ENCODE data around the gene ATP6V1A. TPM values are rescaled to one million over a fixed set of nuclear protein-coding genes. Genes with fewer than 3 reads are reported as not detected.
A peak's percentile ranks its signal among the peaks of the same experiment; 100 is the strongest.

Gene ATP6V1A
- total and polyA plus RNA-seq, 7 donors = 15.0 to 34.6 (median 22.2) TPM

DNA sequence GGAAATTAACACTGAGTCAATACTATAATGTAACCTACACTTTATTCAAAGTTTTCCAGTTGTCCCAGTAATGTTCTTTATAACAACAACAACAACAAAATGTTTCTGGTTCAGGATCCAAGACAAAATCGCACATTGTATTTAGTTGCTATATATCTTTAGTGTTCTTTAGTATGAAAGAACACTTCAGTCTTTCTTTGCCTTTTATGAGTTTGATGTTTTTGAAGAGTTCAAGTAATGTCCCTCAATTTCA, 84.2 kb downstream of the ATP6V1A start:
- H3K4me3 ChIP-seq = no peak overlapping the region
- 0% methylated on average over 1 of the region's 1 CpG for WGBS, 2 donors

DNA sequence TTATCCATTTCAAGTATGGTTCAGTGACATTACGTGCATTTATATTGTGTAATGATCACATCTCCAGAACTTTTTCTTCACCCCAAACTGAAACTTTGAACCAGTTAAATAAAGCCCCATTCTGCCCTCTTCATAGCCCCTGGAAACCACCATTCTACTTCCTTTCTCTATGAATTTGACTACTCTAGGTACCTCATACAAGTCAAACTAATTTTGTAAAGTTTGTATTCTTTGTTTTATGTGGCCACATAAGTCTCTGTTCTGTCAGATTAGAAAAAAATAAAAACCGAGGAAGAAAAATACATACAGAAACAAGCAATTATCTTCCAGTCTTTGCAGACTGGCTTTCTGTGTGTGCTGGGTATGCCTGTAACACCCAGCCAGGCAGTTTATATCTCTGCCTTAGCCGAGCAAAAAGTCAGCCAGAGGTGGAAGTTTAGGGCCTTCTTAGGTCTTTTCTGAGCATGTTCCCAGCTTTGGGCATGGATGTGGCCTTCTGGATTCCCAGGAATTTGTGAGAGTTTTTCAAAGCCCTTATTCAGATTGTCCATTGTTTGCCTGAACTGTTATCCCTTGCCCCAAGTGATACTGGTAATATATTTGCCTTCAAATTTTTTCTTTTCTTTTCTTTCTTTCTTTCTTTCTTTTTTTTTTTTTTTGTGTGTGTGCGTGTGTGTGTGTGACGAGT, 85.8 kb downstream of the ATP6V1A start:
- WGBS, 2 donors = 76 to 89% methylated on average over 5 of the region's 5 CpGs
- Histone ChIP-seq H3K4me1 (no peaks in the 10 kb centered on the region), H3K27me3 (no peaks in the 10 kb centered on the region), H3K27ac (no peak overlapping the region), H3K4me3 (no peak overlapping the region), H3K36me3 (no peaks in the 10 kb centered on the region), H3K9me3 (no peaks in the 10 kb centered on the region)
- intact Hi-C loops (cut with DNase I) = no loop called here
- no peak for TF ChIP-seq POLR2AphosphoS5 (IDR thresholded peaks at IDR 0.05)
- TF ChIP-seq EP300 (IDR thresholded peaks at IDR 0.05) = no peak
- TF ChIP-seq, protein P1, sequence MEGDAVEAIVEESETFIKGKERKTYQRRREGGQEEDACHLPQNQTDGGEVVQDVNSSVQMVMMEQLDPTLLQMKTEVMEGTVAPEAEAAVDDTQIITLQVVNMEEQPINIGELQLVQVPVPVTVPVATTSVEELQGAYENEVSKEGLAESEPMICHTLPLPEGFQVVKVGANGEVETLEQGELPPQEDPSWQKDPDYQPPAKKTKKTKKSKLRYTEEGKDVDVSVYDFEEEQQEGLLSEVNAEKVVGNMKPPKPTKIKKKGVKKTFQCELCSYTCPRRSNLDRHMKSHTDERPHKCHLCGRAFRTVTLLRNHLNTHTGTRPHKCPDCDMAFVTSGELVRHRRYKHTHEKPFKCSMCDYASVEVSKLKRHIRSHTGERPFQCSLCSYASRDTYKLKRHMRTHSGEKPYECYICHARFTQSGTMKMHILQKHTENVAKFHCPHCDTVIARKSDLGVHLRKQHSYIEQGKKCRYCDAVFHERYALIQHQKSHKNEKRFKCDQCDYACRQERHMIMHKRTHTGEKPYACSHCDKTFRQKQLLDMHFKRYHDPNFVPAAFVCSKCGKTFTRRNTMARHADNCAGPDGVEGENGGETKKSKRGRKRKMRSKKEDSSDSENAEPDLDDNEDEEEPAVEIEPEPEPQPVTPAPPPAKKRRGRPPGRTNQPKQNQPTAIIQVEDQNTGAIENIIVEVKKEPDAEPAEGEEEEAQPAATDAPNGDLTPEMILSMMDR (IDR thresholded peaks at IDR 0.05) = no peak
- no peak for TF ChIP-seq POLR2A (IDR thresholded peaks at IDR 0.05)
- DNase-seq = no peak

More for the DNA sequence above, 84.2 kb downstream of the ATP6V1A start:
- H3K27me3 ChIP-seq = no peaks in the 10 kb centered on the region
- no peaks in the 10 kb centered on the region for H3K9me3 ChIP-seq
- no peaks in the 10 kb centered on the region for H3K4me1 ChIP-seq
- H3K27ac ChIP-seq = no peak overlapping the region
- no peak for DNase-seq
- TF ChIP-seq POLR2A (IDR thresholded peaks at IDR 0.05) (no peak), POLR2AphosphoS5 (IDR thresholded peaks at IDR 0.05) (no peak), EP300 (IDR thresholded peaks at IDR 0.05) (no peak)
- TF ChIP-seq, protein P1 (IDR thresholded peaks at IDR 0.05) = no peak
- intact Hi-C loops (cut with DNase I) = no loop called here
- no peaks in the 10 kb centered on the region for H3K36me3 ChIP-seq

DNA sequence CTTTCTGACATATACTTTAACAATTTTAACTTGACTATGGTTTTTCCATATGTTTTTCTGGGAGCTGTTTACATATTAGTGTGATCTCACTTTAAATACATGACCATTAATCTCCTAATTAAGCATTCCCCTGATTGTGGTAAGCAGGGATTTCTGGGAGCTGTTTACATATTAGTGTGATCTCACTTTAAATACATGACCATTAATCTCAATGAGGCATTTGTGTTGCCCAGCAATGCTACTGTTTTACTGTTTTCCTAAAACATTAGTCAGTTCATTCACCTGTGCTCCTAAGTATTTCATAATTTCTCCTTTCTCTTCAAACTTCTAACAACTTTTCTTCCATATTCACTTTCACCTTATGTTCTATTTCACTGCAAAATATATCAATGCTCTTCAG, 88.1 kb downstream of the ATP6V1A start:
- no peak overlapping the region for H3K4me3 ChIP-seq
- intact Hi-C loops (cut with DNase I) = no loop called here
- H3K27ac ChIP-seq = no peak overlapping the region
- no peaks in the 10 kb centered on the region for H3K9me3 ChIP-seq
- no peak for TF ChIP-seq POLR2A (IDR thresholded peaks at IDR 0.05)
- TF ChIP-seq EP300 (IDR thresholded peaks at IDR 0.05) = no peak
- no peak for TF ChIP-seq POLR2AphosphoS5 (IDR thresholded peaks at IDR 0.05)
- TF ChIP-seq, protein P1 (IDR thresholded peaks at IDR 0.05) = no peak
- no peaks in the 10 kb centered on the region for H3K36me3 ChIP-seq
- no peak for DNase-seq
- H3K27me3 ChIP-seq = no peaks in the 10 kb centered on the region
- H3K4me1 ChIP-seq = peaks cover 0 to 9% (median 0%) of the 10 kb centered on the region in 4 donors

DNA sequence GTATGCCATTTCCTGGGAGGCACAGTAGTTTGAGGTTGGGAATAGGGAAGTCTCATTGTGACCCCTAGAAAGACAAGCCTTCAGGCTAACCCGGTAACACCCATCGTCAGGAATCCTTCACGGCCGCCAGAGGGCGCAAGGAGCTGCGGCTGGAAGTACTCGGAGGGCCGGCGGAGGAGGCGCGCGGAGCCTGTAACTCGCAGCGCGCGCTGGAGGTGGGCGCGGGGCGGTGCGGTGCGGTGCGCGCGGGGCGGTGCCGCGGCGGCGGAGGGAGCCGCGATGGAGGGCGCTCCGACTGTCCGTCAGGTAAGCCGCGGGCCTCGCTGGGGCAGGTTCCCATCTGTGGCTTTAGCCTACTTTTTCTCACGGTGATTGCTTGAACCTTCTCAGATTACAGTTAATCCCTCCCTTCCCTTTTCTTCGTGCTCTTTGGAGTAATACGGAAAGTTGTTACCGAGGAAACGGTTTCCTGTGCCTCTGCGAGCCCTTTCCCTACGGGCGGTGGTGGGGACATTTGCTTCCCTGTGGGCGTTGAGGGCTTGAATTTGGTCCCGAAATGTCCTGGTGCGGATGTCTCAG, 91.9 kb downstream of the ATP6V1A start, which contains the start of gene GRAMD1C:
GRAMD1C (plus strand) TSS at position 158 of the 579 bp plus-strand sequence; CDS start at position 280, 122 bp downstream.
- TF ChIP-seq EP300 (IDR thresholded peaks at IDR 0.05) (no peak), POLR2A (IDR thresholded peaks at IDR 0.05) (no peak)
- TF ChIP-seq, protein P1 (IDR thresholded peaks at IDR 0.05) = peak; percentile 42 to 77 (median 56)
- H3K27ac ChIP-seq = peak within 1 kb of the TSS in 2 of 4 donors; percentile 22 to 42

More for the DNA sequence above, 91.9 kb downstream of the ATP6V1A start, which contains the start of gene GRAMD1C:
- Histone ChIP-seq H3K9me3 (no peaks in the 10 kb centered on the region), H3K27me3 (no peaks in the 10 kb centered on the region), H3K4me1 (peaks cover 0 to 9% (median 0%) of the 10 kb centered on the region in 4 donors), H3K36me3 (no peaks in the 10 kb centered on the region), H3K4me3 (peak within 1 kb of the TSS; percentile 10 to 53 (median 49))
- 1% methylated on average over 48 of the region's 48 CpGs for WGBS, 2 donors
- peak; percentile 91 for DNase-seq
- intact Hi-C loops (cut with DNase I) = loop anchor here (2.0 kb wide), 1 partner anchor 102 kb away; no protein-coding TSS in a partner anchor
